NB4 (cell line): Measurements from ENCODE around the gene MAPRE2.

ENCODE experiments used
- DNase-seq: peaks from one replicate; pipeline ENCODE4 v3.0.0; 2010; ENCODE audit warnings: low read depth
- H3K4me3 ChIP-seq: one replicate; pipeline ENCODE4 v1.5.1; 2011; ENCODE audit warnings: mild to moderate bottlenecking, low read depth, low read length, moderate library complexity
- CTCF ChIP-seq: IDR thresholded peaks from one replicate; pipeline ENCODE4 v1.5.1; 2012; ENCODE audit warnings: low read depth, low read length
- MAX ChIP-seq: IDR thresholded peaks from 2 replicates; pipeline ENCODE4 v1.6.1; 2011; ENCODE audit warnings: low read depth, low read length
- MYC ChIP-seq: IDR thresholded peaks from 2 replicates; pipeline ENCODE4 v1.6.1; 2011; ENCODE audit warnings: low read depth, low read length
- POLR2A ChIP-seq: IDR thresholded peaks from 2 replicates; pipeline ENCODE4 v1.6.1; 2011; ENCODE audit warnings: mild to moderate bottlenecking; ENCODE audit not compliant: insufficient read length; ENCODE audit errors: extremely low read depth

The MAPRE2 gene

GRCh38 chr18:35083174-35083712, 42.0 kb downstream of the MAPRE2 start:
- TF ChIP-seq MAX (no peak), CTCF (no peak), POLR2A (no peak)
- DNase-seq: no peak
- no peak overlapping the region for H3K4me3 ChIP-seq

GRCh38 chr18:35084494-35085449, 43.6 kb downstream of the MAPRE2 start:
- no peak overlapping the region for H3K4me3 ChIP-seq
- no peak for DNase-seq
- TF ChIP-seq MAX (no peak), MYC (no peak), CTCF (no peak), POLR2A (no peak)

GRCh38 chr18:35085450-35086380, 44.5 kb downstream of the MAPRE2 start:
- no peak overlapping the region for H3K4me3 ChIP-seq
- no peak for DNase-seq
- TF ChIP-seq MAX (no peak), MYC (no peak), CTCF (no peak), POLR2A (no peak)

GRCh38 chr18:35086704-35087103, 45.5 kb downstream of the MAPRE2 start:
- DNase-seq: no peak
- H3K4me3 ChIP-seq: no peak overlapping the region
- no peak for TF ChIP-seq CTCF
- TF ChIP-seq MYC: no peak
- no peak for TF ChIP-seq MAX
- TF ChIP-seq POLR2A: no peak

- DNase-seq: no peak
- TF ChIP-seq CTCF (no peak), MAX (no peak), POLR2A (no peak), MYC (no peak)
- no peak overlapping the region for H3K4me3 ChIP-seq
Measured at GRCh38 chr18:35087726-35088125, 46.5 kb downstream of the MAPRE2 start.
